SK-N-SH (cell line): Measurements from ENCODE around the gene HINT2. TPM values are rescaled to one million over a fixed set of nuclear protein-coding genes. Genes with fewer than 3 reads are reported as not detected.

ENCODE experiments used
- CTCF ChIA-PET: fragments of 300-600, 350-600 bp; formaldehyde crosslinking; extraction: SDS; loops from one replicate; lab custom pipeline; 2021; lab: Yijun Ruan, JAX
- POLR2A ChIA-PET: fragments of 350-600 bp; sonication (Branson Sonifier 250); formaldehyde crosslinking; extraction: SDS; loops from one replicate; lab custom pipeline; 2020; ENCODE audit warnings: antibody characterized with exemption, inconsistent platforms; lab: Yijun Ruan, JAX
- DNase-seq: peaks from one replicate; pipeline ENCODE4 v3.0.0; 2012
- H2AFZ ChIP-seq: fragments of 200-600 bp; sonication (generic); 2 replicates; pipeline ENCODE4 v1.8.1; 2016; ENCODE audit warnings: antibody characterized with exemption, mild to moderate bottlenecking, low read depth
- H3F3A ChIP-seq: fragments of 200-600 bp; sonication (generic); replicated peaks from 2 replicates; pipeline ENCODE3; 2016; ENCODE audit warnings: antibody characterized with exemption, mild to moderate bottlenecking; ENCODE audit not compliant: insufficient read depth
- H3K27ac ChIP-seq, 2 experiments: fragments of 200-500 bp in 1 of 2; fragments of 200-600 bp in 1 of 2; sonication (Bioruptor generic) in 1 of 2; sonication (generic), shearing (Covaris generic) in 1 of 2; 2 replicates each; pipeline versions ENCODE4 v1.5.1 to v1.6.1; 2014 to 2016; ENCODE audit warnings: low read depth in 2 of 2, inconsistent platforms in 1 of 2, low read length in 1 of 2, mild to moderate bottlenecking in 1 of 2, mixed read lengths in 1 of 2
- H3K27me3 ChIP-seq: fragments of 200-600 bp; sonication (generic), shearing (Covaris generic); 2 replicates; pipeline ENCODE4 v1.6.1; 2016; ENCODE audit warnings: mixed run types; ENCODE audit not compliant: insufficient read depth
- H3K36me3 ChIP-seq, 2 experiments: fragments of 200-500 bp in 1 of 2; fragments of 200-600 bp in 1 of 2; sonication (Bioruptor generic) in 1 of 2; sonication (generic) in 1 of 2; replicated peaks in 1 of 2; 2 replicates each; pipeline versions ENCODE3 to v1.5.1; 2014 to 2016; ENCODE audit warnings: low read length in 1 of 2, mild to moderate bottlenecking in 1 of 2; ENCODE audit not compliant: insufficient read depth in 2 of 2, control insufficient read depth in 1 of 2
- H3K4me1 ChIP-seq, 2 experiments: fragments of 200-500 bp in 1 of 2; fragments of 200-600 bp in 1 of 2; sonication (Bioruptor generic) in 1 of 2; sonication (generic), shearing (Covaris generic) in 1 of 2; 2 replicates each; pipeline versions ENCODE4 v1.5.1 to v1.6.1; 2014 to 2016; ENCODE audit warnings: low read depth in 1 of 2, low read length in 1 of 2, mixed run types in 1 of 2; ENCODE audit not compliant: insufficient read depth in 2 of 2, control insufficient read depth in 1 of 2
- H3K4me2 ChIP-seq: fragments of 200-600 bp; sonication (generic), shearing (Covaris generic); 2 replicates; pipeline ENCODE4 v1.6.1; 2017; ENCODE audit warnings: mixed run types
- H3K4me3 ChIP-seq, 2 experiments: fragments of 200-500 bp in 1 of 2; fragments of 200-600 bp in 1 of 2; sonication (Bioruptor generic) in 1 of 2; sonication (generic), shearing (Covaris generic) in 1 of 2; 2 replicates each; pipeline versions ENCODE4 v1.5.1 to v1.8.1; 2014 to 2016; ENCODE audit warnings: low read depth in 2 of 2, inconsistent platforms in 1 of 2, low read length in 1 of 2, mild to moderate bottlenecking in 1 of 2, mixed read lengths in 1 of 2, moderate library complexity in 1 of 2
- H3K79me2 ChIP-seq: fragments of 200-600 bp; sonication (generic); 2 replicates; pipeline ENCODE4 v1.8.1; 2017; ENCODE audit warnings: mild to moderate bottlenecking; ENCODE audit not compliant: insufficient read depth
- H3K9ac ChIP-seq: fragments of 200-600 bp; sonication (generic); 2 replicates; pipeline ENCODE4 v1.6.1; 2017; ENCODE audit warnings: mixed run types
- H3K9me2 ChIP-seq: fragments of 200-600 bp; sonication (generic); 2 replicates; pipeline ENCODE4 v1.6.1; 2017; ENCODE audit warnings: mixed run types
- H3K9me3 ChIP-seq: fragments of 200-600 bp; sonication (generic); 2 replicates; pipeline ENCODE4 v1.6.1; 2017; ENCODE audit warnings: mixed run types, mild to moderate bottlenecking, moderate library complexity
- H4K20me1 ChIP-seq: fragments of 200-600 bp; sonication (generic); 2 replicates; pipeline ENCODE4 v1.6.1; 2017; ENCODE audit warnings: mild to moderate bottlenecking, mixed run types; ENCODE audit not compliant: insufficient read depth
- FOXJ3 ChIP-seq: sonication (generic); formaldehyde crosslinking; IDR thresholded peaks from 2 replicates; pipeline ENCODE4 v1.5.1; 2020; ENCODE audit warnings: mild to moderate bottlenecking, missing genetic modification reagents
- PBX3 ChIP-seq: IDR thresholded peaks from 2 replicates; pipeline ENCODE4; 2012
- POLR2AphosphoS5 ChIP-seq: IDR thresholded peaks from 2 replicates; pipeline ENCODE4 v1.6.1; 2012; ENCODE audit warnings: low read depth, low read length
- RFX5 ChIP-seq: IDR thresholded peaks from 2 replicates; pipeline ENCODE4 v1.6.1; 2012; ENCODE audit warnings: mild to moderate bottlenecking, improper control_type of control experiment, low read length
- WGBS: methylation state at CpG from one replicate; pipeline ENCODE4 v1.1.6; 2017; ENCODE audit warnings: low lambda C conversion rate; 5-methylcytosine and 5-hydroxymethylcytosine counted together
- polyA plus RNA-seq, 3 experiments: library from polyadenylated mRNA; depleted of rRNA; stranded (reverse); fragments of >200 nt; gene quantifications; 2 replicates each; pipeline ENCODE4 v1.2.3, GENCODE V29; 2012
- TF ChIP-seq, protein P1 (sequence below): fragments of 200-600 bp; sonication (generic); IDR thresholded peaks from 2 replicates; pipeline ENCODE4 v1.6.1; 2017; ENCODE audit warnings: antibody characterized with exemption, mild to moderate bottlenecking, moderate library complexity
- TF ChIP-seq, protein P2 (sequence below): IDR thresholded peaks from 2 replicates; pipeline ENCODE4 v1.4.0; 2012; ENCODE audit warnings: low read depth

Gene HINT2
- polyA plus RNA-seq, 1 of the 3 experiments (the other 2 are of a cell fraction) = 57.2 TPM

GRCh38 chr9:35835766-35836165 lies 20.9 kb upstream of the HINT2 start:
- POLR2A ChIA-PET = no interaction called here

GRCh38 chr9:35835216-35835632 lies 20.4 kb upstream of the HINT2 start:
- WGBS = 80% methylated on average over 3 of the region's 3 CpGs
- TF ChIP-seq, protein P1, sequence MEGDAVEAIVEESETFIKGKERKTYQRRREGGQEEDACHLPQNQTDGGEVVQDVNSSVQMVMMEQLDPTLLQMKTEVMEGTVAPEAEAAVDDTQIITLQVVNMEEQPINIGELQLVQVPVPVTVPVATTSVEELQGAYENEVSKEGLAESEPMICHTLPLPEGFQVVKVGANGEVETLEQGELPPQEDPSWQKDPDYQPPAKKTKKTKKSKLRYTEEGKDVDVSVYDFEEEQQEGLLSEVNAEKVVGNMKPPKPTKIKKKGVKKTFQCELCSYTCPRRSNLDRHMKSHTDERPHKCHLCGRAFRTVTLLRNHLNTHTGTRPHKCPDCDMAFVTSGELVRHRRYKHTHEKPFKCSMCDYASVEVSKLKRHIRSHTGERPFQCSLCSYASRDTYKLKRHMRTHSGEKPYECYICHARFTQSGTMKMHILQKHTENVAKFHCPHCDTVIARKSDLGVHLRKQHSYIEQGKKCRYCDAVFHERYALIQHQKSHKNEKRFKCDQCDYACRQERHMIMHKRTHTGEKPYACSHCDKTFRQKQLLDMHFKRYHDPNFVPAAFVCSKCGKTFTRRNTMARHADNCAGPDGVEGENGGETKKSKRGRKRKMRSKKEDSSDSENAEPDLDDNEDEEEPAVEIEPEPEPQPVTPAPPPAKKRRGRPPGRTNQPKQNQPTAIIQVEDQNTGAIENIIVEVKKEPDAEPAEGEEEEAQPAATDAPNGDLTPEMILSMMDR = peak; percentile 25; the same call in 1 of the 2 replicates
- TF ChIP-seq, protein P2, sequence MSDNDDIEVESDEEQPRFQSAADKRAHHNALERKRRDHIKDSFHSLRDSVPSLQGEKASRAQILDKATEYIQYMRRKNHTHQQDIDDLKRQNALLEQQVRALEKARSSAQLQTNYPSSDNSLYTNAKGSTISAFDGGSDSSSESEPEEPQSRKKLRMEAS = no peak
- Histone ChIP-seq H3K9ac (no peak overlapping the region), H3K4me3 (no peak overlapping the region), H3K36me3 (no peaks in the 10 kb centered on the region), H3K9me3 (no peaks in the 10 kb centered on the region), H3K9me2 (no peaks in the 10 kb centered on the region), H2AFZ (no peak overlapping the region), H3K27ac (no peak overlapping the region), H3K79me2 (no peaks in the 10 kb centered on the region), H3K4me2 (no peak overlapping the region), H3F3A (no peaks in the 10 kb centered on the region), H3K4me1 (peaks cover 0 to 11% of the 10 kb centered on the region in 2 experiments; a peak in 1 of 4 replicates), H3K27me3 (no peaks in the 10 kb centered on the region), H4K20me1 (no peaks in the 10 kb centered on the region)
- CTCF ChIA-PET = interaction anchor here (0.8 to 2.6 kb wide), 7 partner anchors 9 to 45 kb away, joined by 3 to 21 read pairs (median 4); no protein-coding TSS in a partner anchor
- DNase-seq = no peak
- POLR2A ChIA-PET = no interaction called here

More at GRCh38 chr9:35835766-35836165, 20.9 kb upstream of the HINT2 start:
- no peak overlapping the region for H3K9ac ChIP-seq
- 70% methylated on average over 2 of the region's 2 CpGs for WGBS
- CTCF ChIA-PET = interaction anchor here (0.8 to 2.6 kb wide), 8 partner anchors 10 to 47 kb away, joined by 3 to 21 read pairs (median 4); partner anchors contain the start of gene HINT2
- no peaks in the 10 kb centered on the region for H3F3A ChIP-seq
- no peak overlapping the region for H2AFZ ChIP-seq
- H3K9me2 ChIP-seq = no peaks in the 10 kb centered on the region
- no peaks in the 10 kb centered on the region for H3K79me2 ChIP-seq
- no peaks in the 10 kb centered on the region for H4K20me1 ChIP-seq
- H3K4me2 ChIP-seq = no peak overlapping the region
- no peak overlapping the region for H3K27ac ChIP-seq
- no peak for DNase-seq
- TF ChIP-seq POLR2AphosphoS5 (no peak), FOXJ3 (CRISPR knock-in tag) (no peak), RFX5 (no peak), PBX3 (no peak)
- no peaks in the 10 kb centered on the region for H3K27me3 ChIP-seq
- H3K9me3 ChIP-seq = no peaks in the 10 kb centered on the region
- no peaks in the 10 kb centered on the region for H3K36me3 ChIP-seq
- no peak overlapping the region for H3K4me3 ChIP-seq
- H3K4me1 ChIP-seq = peaks cover 0 to 9% of the 10 kb centered on the region in 2 experiments; a peak in 1 of 4 replicates
